Suppressor macrophage treated with lipopolysaccharide for 4 hours (primary cell): ENCODE results near the gene COL4A5.

ENCODE experiments used
- DNase-seq: peaks from one replicate; pipeline ENCODE4 v3.0.0-alpha.2; 2020

The COL4A5 gene

DNA sequence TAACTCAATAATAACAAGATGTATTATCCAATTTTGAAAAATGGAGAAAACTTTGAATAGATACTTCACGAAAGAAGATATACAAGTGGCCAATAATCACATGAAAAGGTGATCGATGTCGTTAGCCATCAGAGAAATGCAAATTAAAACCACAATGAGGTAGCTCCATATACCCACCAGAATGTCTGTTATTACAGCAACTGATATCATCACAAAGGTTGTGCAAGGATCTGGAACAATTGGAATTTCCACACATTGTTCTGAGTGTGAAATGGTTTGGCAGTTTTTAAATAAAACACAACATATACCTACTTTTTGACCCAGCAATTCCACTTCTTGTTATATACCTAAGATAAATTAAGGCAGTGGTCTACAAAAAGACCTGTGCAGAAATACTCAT is 225.1 kb downstream of the COL4A5 start:
- DNase-seq = no peak

DNA sequence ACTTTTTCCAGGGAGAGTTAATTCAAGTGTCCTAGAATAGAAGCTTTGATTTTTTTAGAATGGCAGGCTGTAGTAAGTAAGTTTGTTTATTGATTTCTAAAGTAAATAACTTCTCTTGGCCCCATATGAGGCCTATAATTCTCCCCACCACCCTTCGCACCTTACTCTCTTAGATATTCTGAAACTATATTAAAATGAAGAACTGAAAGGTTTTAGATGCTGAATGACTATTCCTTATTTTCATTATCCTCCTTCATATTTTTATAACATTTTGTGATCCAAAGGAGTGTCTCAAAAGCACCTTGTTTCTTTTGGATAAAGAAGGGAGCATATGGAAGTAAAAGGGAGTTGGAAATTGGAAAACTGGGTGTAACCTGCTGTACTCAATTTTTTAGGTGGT is 226.5 kb downstream of the COL4A5 start:
- DNase-seq = no peak

DNA sequence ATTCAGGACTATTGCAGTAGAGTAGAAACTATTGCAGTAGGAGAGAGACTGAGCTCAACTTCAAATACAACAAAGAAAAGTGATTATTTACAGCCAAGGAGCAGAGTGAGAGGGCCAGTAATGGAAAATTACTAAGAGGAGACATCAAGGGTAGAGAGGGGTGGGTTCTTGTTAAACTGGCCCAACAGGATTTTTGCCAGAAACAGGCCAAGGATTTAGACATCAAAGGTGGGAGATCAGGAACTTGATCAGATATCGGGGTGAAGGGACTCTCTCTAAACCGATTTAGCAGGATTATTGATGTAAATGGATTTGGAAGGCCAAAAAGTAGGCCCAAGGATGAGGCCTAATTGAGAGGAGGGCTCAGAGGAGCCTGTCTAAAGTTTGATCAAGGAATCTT is 231.9 kb downstream of the COL4A5 start:
- DNase-seq = no peak

DNA sequence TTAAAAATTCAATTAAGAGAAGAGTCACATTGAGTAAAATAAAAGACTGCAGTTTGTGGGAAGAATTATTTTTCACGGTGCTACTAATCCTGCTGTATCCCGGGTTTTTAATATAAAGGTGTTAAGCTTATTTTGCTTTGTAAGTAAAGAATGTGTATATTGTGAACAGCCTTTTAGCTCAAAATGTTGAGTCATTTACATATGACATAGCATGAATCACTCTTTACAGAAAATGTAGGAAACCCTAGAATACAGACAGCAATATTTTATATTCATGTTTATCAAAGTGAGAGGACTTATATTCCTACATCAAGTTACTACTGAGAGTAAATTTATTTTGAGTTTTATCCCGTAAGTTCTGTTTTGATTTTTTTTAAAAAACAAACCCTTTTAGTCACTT is 257.1 kb downstream of the COL4A5 start:
- no peak for DNase-seq

DNA sequence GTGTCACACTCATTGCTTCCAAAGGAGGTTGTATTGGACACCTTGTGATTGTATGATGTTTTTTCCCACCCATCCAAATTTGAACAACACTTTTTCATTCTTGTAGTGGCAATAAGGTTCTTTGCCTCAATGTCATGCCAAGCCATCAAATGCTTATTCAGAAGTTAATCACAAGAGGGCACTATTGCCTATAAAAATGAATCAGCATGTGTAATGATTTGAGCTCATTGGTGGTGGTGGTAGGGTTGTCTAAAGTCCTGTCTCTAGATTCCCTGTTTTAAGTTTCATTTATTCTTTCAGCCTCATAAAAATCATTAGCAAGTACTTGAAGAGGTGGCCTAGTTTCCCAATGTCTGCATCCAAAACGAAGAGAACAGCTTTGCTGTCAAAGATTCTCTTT is 259.7 kb downstream of the COL4A5 start:
- peak; percentile 19 for DNase-seq

DNA sequence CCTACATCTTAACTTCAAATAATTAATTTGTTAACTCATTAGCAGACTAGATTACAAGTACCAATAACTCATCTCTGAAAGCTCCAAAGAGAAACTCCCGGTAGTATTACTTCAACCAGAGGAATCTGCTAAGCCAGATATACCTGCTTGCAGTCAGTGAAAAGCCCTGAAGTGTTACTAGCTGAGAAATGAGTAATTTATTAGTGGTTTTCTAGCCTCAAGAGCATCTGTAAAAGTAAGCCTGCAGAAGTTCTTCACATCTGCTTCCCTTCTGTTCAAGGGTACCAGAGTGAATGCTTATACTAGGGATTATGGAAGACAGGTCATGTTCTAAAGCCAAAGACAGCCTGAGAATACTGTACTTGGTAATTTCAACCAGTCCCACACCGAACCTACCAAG is 262.0 kb downstream of the COL4A5 start:
- DNase-seq = no peak

DNA sequence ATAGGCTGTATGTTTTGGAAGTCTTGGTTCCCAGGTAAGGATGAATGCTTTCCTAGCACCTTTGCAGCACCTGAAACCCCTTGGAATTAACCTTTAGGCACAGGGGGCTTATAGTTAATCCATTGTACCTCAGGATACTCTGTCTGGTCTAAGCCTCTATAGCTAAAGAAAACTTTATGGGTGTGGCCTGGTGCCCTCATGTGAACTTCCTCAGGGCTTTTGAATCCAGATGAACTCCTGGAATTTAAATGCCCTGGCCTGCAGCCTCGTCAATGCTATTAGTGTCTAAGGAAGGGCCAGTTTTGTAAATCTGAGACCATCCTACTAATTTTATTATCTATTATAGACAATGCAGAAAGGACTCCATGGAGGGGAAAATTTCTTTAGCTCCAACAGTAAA is 262.9 kb downstream of the COL4A5 start:
- no peak for DNase-seq

DNA sequence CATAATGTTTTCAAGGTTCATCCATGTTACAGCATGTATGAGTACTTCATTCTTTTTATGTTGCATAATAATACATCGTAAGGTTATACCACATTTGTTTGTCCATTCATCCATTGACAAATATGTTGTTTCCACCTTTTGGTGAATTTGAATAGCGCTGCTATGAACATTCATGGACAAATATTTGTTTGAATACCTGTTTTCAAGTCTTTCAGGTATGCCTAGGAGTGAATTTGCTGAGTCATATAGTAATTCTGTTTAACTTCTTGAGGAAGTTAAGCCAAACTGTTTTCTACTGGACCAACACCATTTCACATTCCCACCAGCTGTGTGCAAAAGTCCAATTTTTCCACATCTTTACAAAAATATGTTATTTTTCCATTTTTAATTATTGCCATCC is 265.2 kb downstream of the COL4A5 start:
- no peak for DNase-seq

DNA sequence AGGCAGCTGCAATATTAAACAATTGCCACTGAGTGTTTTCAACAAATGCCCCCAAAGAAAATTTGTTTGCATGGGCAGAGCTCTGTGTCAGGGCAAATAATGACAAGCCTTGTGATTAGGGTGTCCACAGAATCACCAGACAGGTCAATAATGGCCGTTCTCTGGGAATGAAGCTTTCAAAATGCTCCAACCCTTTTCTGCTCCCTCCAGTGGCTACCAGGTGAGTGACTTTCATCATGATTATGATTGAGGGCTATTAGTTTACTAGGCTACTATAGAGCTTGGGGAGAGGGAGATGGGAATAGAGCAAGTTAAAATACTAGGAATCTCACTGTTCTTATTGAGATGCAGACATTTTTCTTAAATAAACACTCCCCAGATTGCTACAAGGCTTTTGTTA is 273.2 kb downstream of the COL4A5 start:
- DNase-seq = no peak

DNA sequence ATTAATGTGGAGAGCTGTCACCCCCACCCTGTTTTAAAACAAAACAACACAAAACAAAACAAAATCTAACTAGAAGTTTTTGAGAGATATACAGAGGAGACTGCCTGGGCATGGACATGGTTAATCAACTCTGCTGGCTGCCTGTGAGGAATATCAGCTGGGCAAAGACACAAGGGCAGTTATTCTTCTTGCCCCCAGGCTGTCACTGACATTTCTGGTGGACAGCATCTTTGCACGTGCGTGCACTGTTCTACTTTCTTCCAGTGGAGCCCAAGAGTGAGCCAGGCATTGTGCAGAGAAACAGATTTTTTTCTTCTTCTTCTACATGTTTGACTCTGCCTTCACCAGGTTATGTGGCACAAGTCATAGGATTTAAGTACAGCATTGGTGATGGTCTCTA is 282.9 kb downstream of the COL4A5 start:
- DNase-seq = no peak

DNA sequence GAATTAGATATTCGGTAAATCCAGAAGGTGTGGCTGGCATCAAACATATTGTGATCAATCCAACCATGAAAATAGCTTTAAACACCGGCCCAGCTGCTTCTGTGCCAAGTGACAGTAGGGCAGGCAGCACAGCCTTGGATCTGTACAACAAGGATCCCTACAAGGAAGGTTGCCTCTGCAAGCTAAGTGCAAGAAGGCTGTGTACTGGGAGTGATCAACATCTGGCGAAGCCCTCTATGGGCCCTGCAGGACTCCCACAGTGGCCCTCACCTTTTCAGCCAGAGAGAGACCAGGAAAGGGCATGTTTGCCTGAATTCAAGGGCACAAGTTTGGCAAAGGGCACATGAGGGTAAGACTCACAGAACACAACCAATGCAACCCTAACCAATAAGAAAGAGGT is 287.1 kb downstream of the COL4A5 start:
- no peak for DNase-seq

DNA sequence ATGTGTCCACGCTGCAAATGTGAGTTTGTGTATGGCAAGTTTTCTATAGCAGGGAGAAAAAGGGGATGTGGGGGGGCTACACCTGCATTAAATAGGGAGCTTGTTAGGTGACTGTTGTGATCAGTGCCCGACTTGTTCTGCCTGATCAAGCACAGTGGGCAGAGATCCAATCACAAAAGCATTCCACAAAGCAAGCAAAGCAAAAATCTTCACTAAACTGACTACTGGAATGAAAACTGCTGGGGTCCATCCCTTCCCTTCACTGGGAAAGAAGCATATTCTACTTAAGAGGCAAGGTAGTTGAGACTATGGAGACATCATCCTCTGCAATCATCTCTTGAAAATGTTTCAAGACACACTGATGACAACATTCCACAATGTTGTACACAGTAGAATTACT is 291.5 kb downstream of the COL4A5 start:
- DNase-seq = no peak

DNA sequence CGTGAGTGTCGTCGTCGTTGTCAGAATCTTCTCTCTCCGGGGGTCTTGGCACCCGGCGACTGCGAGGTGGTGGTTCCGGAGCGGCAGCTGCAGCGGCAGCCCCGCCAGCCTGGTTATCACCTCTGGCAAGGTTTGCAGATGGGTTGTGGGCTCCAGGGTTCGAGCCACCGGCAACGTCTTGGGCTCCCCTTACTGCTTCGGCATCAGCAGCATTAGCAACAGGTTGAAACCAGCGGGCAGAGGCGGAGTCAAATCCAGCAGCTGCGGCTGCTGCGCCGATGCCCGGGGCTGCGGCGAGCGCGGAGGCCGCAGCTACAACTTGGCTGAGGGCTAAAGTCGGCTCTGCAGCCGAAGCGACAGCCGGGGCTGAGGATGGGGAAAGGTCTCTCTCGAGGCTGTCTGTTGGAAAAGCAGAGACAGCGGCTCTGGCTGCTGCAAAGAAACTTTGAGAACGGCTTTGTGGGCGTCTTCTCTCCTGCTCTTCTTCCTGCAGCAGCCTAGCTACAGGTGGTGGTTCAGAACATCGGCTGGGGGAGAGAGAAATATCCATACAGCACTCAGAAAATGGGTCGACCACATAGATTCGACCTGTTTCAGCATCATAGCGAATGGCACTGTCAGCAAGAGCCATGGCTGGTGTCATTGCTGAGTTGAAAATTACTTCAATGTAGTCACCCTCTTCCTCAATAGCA is 293.1 kb downstream of the COL4A5 start:
- no peak for DNase-seq

DNA sequence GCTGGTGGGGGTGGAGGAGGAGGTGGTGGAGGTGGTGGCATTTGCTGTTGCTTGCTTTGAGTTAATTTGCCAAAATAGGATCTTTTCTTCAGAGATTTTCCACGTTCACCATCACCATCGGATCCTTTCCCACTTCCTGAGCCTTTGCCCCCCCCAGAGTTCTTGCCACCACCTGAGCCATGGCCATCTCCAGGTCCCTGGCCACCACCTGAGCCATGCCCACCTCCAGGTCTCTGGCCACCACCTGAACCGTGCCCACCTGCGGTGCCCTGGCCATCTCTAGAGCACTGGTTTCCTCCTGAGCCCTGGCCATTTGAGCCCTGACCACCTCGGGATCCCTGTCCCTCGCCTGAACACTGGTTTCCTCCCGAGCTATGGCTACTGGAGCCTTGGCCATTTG is 294.8 kb downstream of the COL4A5 start:
- no peak for DNase-seq

DNA sequence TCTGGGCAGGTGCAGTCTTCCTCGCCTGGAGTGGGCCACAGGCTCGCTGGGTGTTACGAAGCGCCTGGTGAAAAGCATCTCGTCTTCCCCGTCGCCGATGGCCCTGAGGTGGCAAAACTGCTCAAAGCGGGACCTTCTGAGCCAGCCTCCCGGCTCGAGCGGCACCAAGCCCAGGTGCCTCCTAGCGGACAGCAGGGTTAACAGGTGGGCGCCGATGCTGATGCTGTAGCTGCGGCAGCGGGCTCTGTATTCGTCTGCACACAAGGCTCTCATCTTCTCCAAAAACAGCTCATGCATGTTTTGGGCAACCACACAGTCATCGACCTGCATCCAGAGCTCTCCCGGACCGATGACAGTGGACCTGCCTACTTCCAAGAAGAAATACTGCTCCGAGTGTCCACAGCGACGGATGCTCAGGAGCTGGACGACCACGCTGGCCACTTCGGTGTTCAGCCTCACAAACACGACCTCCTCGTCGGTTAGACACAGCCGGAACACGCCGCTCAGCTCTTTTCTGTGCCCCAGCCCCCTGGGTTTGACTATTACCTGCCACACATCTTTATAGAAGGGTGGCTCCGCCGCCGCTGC is 295.5 kb downstream of the COL4A5 start:
- DNase-seq = no peak

DNA sequence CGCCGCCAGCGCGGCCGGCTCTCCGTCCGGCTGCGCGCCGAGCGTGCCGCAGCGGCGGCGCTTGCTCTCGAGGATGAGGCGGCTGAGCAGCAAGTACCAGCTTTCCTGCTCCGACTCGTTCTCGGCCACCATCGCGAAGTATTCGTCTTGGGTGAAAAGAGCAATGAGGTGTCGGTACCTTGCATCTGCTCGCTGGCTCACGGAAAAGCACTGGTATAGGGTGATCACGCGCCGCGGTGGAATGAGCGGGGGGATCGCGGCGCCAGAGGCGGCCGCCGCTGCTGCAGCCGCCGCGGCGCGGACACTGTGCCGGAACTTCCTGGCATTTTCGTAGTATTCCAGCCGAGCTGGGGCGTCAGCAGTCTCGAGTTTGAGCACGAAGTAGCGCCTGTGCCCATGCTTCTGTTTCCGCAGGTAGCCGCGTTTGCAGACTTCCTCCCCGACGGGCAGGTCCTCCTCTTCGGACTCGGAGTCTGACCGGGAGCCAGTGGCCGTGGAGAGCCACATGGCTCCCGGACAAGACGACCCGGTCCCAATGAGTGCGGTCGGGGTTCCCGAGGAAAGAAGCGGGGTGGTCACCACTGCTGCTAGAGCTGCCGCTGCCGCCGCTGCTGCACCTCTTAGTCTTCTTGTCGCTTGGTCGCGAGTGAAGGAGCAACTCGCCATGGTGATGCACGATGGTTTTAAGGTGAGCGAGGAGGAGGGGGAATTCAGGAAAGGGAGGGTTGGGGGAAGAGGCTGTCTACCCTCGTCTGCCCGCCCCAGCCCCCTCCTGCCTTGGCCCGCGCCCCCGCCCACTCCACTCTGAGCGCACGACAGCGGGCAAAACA is 296.3 kb downstream of the COL4A5 start:
- DNase-seq = no peak

DNA sequence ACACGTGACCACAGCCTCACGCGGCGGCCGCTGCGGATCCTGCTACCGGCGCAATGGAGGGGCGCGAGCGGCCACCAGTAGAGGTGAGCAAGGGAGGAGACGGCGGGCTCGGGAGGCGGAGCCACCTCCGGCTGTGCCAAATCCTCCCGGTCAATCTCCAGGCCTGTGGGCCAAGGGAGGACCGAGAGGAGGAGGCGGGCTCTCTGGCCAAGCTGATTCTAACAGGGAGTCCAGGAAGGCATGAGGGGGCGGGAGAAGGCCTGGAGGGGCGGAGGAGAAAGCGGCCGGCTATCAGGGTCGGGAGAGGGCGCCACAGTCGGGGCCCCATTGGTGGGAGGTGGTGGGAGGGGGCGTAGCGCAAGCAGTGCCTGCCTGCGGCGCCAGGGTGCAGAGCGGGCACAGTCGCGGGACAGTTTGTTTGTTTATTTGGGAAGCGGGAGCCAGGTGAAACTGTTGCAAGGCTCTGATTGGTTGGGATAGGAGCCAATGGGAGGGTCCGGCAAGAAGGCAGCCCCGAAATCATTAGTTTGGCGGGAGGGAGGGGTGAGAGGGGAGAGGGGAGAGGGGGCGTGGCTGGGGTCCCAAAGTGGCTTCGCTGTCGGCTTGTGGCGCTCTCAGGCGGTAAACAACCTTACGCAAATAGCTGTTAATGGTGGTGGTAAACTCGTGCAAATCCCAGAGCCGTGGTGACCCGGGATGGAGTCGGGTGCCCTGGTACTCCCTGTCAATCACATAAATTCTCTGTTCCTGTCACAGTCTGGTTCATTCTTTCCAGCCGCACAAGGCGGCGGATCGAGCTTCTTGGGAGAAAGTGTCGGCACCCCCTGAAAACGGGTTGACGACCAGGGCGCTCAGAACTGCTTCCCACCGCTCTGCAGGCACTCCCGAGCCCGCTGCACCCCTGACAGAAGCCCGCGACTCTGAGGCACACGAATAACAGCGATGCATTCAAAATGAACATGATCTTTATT is 297.2 kb downstream of the COL4A5 start, which contains the start of gene IRS4:
Gene IRS4, minus strand, starts transcription at position 55 of the 971 bp plus-strand sequence.
- no peak for DNase-seq

DNA sequence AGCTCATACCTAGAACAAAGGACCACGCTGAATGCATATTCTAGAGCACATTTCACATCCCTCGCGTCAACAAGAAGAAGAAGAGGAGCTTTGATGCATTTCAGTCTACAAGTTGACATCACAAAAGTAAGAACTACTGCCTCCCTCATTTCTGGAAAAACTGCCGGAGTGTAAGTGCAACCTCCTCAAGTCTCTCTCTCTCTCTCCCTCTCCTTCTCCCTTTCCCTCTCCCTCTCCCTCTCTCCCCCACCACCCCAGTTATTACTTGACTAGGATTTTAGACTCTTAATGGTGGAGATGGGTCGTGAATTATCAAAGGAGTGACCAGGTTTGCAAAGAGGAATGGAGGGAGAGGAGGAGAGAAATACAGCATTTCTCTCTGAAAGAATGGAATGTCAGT is 298.1 kb downstream of the COL4A5 start:
- no peak for DNase-seq

DNA sequence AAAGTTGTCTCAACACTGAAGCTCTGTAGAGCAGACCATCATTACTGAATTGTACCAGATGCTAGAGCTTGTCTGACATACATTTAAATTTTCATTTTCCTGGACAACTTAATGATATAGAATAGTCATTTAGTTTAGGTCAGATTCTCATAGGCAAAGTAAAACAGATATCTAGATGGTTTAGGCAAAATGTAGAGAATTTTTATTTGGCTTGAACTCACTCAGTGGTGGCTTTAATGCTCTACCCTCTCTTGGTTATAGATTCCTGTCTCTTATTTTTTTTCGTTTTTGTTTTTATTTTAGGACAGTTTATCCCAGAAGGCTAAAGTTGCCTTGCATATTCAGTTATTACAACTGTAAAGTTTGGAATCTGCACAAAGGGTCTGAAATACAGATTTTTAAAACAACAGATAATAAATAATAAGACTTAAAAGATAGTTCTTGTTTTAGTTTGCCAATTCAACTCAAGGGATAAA is 300.7 kb downstream of the COL4A5 start:
- DNase-seq = no peak
